ENCODE data around the gene E2F7. TPM values are rescaled to one million over a fixed set of nuclear protein-coding genes. Genes with fewer than 3 reads are reported as not detected.
"Not testable (repeated sequence)": the region's sequence is repeated elsewhere in the genome, so short reads cannot be mapped to it uniquely, and the experiment has no call there.

Gene E2F7
- 7.8 and 10.5 TPM in 2 replicates for total RNA-seq (2014; rRNA removed; shearing (Covaris generic))

DNA sequence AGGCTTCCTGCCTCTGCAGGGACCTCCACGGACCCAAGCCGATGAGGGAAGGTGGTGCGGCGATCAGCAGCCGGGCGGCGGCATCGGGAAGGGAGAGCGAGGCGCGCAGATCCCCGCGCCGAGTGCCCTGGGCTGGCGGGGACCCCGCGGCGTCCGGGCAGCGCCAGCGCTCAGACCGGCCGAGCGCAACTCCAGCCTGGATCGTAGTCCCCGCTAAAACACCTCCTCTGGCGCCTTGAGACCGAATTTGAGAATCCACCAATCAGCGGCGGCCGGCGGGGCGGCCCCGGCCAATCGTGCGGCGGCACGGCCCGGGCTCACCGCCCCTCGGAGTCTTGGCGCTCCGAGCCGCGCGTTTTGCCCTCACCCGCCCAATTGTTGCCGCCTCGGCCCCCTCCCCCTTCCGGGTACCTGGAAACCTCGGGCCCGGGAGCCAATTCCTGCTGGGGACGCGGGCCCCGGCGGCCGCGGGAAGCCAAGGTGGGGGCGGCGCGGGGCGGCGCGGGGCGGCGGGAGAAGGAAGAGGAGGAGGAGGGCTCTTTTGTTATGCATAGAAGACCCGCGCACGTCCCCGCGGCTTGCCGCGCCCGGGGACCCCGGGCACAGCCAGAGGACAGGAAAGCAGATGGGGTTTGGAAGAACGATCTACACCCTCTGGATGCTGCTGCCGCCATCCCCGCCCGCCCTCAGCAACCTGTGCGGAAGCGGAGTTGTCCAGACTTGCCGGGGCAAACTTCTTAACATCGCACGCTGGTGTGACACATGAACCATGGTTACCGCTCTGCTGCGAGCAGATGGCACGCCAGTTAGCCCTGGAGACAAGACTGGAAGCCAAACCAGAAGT lies at the start of gene E2F7:
E2F7 (minus strand) TSS at position 209 of the 844 bp plus-strand sequence. CDS start 934 bp downstream, outside the sequence.
- peak; percentile 94 for DNase-seq (ENCODE audit: low spot score)

- DNase-seq (ENCODE audit: low spot score): no peak
Measured at GRCh38 chr12:77113971-77114370, 48.6 kb upstream of the E2F7 start.

DNA sequence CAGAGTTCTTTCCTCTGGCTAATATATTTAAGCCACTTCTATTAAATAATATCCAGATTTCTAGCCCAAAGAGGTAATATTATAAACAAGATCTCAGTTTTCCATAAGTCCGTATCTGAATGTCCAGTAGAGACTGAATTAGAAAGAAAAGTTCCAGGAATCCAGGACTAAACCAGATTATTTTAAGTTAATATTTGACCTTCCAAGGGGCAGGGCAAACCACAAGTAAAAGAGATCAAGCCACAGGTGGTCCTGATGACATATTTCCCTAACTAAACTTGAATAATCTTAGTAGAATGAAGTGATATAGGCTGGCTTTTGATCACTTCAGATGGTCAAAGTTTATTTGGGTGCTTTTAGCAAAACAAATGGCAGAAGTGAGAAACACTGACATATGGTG lies 43.3 kb upstream of the E2F7 start:
- DNase-seq (ENCODE audit: low spot score): no peak

GRCh38 chr12:77107121-77107520 lies 41.8 kb upstream of the E2F7 start:
- no peak for DNase-seq (ENCODE audit: low spot score)

GRCh38 chr12:77104792-77105191 lies 39.4 kb upstream of the E2F7 start:
- DNase-seq (ENCODE audit: low spot score): no peak

GRCh38 chr12:77104286-77104685 lies 38.9 kb upstream of the E2F7 start:
- no peak for DNase-seq (ENCODE audit: low spot score)

DNA sequence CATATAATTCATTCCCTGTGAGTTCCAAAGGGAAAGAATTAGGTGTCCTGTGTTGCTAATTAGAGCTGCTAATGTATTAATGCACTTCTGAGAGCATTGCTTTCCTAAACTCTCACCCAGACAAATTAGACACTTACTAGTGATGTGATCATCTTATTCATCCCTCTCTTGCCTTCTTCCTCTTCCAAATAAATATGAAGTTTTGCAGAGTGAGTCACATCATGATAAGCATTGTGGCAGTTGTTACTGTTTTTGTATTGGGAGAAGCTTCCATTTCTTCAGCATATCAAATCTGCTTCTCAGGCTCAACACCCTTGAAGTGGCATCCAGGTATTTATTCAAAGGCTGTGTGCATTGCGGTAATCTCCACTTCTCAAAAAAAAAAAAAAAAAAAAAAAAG lies 37.3 kb upstream of the E2F7 start:
- DNase-seq (ENCODE audit: low spot score): no peak

DNA sequence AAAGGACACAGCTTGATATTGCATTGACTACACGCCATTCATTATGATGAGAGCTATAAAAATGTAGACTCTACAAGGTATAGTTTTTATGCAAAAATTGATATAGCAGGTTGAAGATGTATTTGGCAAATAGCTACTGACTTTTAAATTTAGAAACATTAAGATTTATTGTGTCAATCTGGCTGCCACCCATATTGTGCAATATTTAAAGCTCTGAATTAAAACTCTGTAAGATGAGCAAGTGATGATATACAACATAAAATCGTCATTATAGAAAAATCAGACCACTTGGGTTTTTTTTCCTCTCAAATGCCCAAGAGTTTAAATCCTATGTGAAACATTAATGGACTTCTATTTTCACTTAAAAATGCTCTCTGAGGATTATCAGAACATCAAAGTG lies 36.8 kb upstream of the E2F7 start:
- DNase-seq (ENCODE audit: low spot score): no peak

DNA sequence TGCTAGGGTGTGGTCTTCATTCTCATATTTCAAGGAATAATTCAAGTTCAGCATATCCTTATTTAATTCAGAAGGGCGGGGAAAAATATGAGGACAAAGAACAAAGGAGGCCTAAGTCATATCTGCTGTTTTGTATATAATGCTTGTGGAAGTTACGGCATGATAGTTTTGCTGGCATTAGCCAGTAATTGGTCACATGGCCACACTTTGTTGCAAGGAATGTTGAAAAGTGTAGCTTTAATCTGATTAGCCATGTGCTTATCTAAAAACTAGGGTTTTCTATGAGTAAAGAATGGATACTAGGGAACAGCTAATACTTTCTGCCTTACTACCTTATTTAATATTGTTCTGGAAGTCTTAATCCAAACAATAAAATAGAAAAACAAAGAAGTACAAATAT lies 34.4 kb upstream of the E2F7 start:
- no peak for DNase-seq (ENCODE audit: low spot score)

DNA sequence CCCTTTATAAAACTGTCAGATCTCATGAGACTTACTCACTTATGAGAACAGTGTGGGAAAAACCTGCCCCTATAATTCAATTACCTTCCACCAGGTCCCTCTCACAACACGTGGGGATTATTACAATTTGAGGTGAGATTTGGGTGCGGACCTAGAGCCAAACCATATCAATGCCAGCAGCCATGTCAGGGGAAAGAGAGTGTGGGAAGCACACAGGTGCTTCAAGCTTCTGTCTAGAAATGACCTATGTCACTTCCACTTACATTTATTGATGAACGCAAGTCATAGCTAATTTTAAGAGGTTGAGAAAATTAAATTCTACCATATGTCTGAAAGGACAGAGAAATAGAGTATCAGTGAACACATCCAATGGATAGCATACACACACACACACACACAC lies 32.5 kb upstream of the E2F7 start:
- DNase-seq (ENCODE audit: low spot score): no peak

DNA sequence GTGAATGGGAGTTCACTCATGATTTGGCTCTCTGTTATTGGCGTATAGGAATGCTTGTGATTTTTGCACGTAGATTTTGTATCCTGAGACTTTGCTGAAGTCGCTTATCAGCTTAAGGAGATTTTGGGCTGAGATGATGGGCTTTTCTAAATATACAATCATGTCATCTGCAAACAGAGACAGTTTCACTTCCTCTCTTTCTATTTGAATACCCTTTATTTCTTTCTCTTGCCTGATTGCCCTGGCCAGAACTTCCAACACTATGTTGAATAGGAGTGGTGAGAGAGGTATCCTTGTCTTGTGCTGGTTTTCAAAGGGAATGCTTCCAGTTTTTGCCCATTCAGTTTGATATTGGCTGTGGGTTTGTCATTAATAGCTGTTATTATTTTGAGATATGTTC lies 26.9 kb upstream of the E2F7 start:
- DNase-seq (ENCODE audit: low spot score): not testable (repeated sequence)

DNA sequence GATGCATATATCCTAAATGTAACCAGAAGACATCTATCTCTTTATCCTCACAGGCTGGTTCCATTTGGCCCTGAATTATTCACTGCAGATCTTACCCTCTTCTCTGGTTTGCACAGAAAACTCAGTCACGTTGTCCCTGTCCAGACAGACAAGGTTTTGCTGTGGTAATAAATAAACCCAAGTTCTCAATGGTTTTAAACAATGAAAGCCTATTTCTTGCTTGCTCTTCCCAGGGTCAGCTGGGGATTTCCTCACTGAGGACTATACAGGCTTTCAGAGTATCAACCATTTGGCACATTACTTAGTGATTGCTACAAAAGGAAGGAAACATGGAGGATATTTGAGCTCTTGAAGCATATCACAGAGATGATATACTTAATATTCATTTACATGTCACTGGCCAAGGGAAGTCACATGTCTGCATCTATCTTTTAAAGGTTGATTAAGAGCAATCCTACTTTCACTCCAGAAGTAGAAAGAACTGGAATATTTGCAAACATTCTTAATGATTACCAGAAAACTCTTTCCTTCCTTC lies 24.4 kb upstream of the E2F7 start:
- no peak for DNase-seq (ENCODE audit: low spot score)

- DNase-seq (ENCODE audit: low spot score): no peak
Measured at GRCh38 chr12:77087427-77087826, 22.1 kb upstream of the E2F7 start.

DNA sequence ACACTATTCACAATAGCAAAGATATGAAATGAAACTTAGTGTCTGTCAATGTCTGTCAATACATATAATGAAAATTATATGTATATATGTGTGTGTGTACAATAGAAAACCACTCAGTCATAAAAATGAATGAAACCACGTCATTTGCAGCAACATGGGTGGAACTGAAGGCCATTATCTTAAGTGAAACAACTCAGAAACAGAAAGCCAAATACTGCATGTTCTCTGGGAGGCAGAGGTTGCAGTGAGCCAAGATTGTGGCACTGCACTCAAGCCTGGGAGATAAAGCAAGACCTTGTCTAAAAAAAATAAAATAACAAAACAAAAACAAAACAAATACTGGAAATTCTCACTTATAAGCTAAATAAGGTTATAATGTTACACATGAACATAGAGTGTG lies 16.7 kb upstream of the E2F7 start:
- DNase-seq (ENCODE audit: low spot score): no peak

DNA sequence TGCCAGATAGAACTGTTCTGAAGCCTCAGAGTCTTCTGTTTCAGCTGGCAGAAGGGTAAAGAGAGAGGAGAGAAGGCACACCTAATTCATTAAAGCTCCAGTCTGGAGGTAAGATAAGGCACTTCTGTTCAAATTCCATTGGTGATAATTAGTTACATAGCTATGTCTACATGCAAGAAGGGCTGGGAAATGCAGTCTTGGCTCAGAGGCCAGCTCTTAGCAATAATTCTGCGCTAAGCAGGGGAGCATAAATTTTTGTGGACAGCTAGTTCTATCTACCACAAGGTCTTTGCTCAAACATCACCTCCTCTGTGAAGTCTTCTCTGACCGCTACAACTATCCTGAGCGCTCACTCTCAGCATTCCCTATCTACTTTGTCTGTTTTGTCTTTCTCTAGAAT lies 14.3 kb upstream of the E2F7 start:
- no peak for DNase-seq (ENCODE audit: low spot score)

DNA sequence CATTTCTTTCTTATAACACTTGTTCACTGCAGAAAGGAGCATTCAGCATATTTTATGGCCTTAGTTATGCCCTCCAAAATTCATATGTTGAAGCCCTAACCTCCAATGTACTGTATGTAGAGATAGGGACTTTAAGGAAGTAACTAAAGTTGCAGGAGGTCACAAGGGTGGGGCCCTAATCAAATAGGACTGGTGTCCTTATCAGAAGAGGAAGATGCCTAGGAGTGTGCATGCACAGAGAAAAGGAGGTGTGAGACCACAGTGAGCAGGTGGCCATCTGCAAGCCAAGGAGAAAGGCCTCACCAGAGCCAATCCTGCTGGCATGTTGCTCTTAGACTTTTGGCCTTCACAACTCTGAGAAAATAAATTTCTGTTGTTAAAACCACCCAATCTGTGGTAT lies 12.9 kb upstream of the E2F7 start:
- no peak for DNase-seq (ENCODE audit: low spot score)

GRCh38 chr12:77076886-77077285 lies 11.5 kb upstream of the E2F7 start:
- no peak for DNase-seq (ENCODE audit: low spot score)

GRCh38 chr12:77073894-77074293 lies 8.5 kb upstream of the E2F7 start:
- DNase-seq (ENCODE audit: low spot score): not testable (repeated sequence)

DNA sequence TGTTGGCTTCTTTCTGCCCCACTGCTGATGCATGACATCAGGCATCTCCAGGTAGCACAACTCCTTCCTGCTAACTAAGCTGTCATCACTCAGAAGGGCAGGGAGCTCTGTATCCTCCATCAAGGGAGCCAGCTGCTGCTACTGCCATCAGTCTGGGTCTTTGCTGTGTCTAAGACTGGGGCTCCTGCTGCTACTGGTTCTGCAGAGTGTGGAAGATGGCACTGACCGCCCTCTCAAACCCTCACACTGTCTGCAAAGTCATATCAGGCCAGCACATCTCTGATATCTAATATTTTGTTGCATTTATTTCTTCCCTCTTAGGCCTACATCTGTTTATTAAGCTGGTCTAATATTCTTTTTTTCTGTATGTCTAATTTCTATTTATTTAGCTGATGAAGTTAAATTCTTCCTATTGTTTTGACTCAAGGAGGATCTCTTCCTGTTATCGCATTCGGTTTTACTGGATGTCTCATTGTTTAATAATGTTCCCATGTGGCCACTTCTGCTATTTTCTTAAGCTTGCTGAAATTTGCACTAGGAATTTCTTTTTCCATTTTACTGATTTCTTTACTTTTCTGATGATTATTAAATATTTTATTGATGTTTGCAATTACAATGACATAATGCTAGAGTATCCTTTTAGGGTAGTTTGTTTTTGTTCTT lies 7.6 kb upstream of the E2F7 start:
- no peak for DNase-seq (ENCODE audit: low spot score)

DNA sequence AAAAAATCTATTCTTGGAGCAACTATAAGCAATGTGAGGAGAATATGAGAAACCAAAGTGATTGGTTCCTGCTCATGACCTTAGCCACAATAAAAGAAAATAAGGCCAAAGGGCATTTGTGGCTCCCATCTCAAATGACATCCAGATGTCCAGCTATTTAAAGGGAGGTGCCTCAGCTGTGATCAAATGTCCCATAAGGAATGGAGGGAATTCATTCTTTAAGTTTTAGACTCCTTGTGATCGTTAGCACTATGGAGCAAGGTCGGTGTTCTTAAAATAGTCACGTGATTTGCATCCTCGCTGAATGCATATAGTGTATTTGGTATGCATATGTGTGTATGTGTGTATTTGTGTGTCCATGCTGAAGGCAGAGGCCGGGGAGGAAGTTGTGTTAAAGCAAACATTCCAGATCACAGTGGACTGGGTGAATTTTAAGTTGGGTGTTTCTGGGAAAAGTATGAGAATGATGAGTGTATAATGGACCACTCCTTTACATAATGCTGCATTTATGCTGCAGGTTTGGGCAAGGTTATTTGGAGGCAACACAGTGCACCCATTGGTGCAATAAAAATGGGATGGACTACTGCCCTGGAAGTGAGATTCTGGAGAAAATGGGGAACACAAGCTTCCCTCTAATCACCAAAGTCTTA lies 5.6 kb upstream of the E2F7 start:
- DNase-seq (ENCODE audit: low spot score): no peak

DNA sequence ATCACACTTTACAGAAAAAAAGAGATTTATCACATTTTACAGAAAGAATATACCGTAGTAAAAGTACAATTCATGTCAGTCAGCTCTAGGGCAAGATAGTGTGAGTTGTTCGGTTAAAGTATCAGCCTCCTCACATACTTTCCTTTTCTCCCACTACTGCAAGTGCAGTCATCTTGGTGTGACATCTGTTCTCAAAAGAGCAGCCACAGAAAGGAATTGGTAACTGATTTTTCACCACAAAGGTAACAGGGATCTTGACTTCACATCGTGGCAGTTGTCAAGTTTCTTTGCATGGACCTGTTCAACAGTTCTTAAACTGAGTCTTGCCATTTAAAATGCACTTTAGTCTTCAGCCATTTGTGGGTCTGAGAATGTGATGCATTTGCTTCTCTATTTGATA lies 5.0 kb upstream of the E2F7 start:
- DNase-seq (ENCODE audit: low spot score): no peak

DNA sequence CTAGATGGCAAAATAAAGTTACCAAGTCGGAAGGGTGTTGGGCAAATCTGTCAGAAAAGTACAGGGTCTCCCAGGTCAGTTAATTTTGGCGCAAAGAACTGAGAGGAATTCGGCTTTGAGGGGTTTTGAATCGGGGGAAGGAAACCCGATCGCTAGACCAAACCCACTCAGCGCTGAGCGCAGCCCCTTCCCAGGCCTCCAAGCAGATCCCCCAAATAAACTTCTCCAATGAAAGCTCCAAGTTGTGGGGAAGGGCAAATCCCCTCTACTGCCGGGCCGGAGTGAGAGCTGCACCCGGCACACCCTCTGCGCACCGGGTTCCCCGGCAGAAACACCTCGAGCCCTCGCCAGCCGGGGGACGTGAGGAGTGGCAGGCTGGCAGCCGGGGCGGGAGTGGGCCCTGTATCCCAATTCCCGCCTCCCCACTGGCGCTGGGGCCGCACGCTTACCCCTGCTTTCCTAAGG lies 441 bp downstream of the E2F7 start:
- DNase-seq (ENCODE audit: low spot score): no peak
